DMS153 treated with DMSO at 0.1 percent for 48 hours (cell line): ENCODE results near the gene KRTAP6-2.

Experiments used
- DNase-seq: peaks from one replicate; lab custom pipeline; 2025; ENCODE audit not compliant: unreplicated experiment; lab: John Stamatoyannopoulos, UW

KRTAP6-2 gene

GRCh38 chr21:30598802-30599201 is at the start of gene KRTAP6-2:
KRTAP6-2 (minus strand) TSS chr21:30598902; CDS start chr21:30598874, 28 bp downstream.
- no peak for DNase-seq

- DNase-seq = no peak
These were observed 48.3 kb upstream of the KRTAP6-2 start for GRCh38 chr21:30646904-30647414.

- DNase-seq = no peak
These were observed 43.9 kb upstream of the KRTAP6-2 start, which contains the start of gene KRTAP20-3 for GRCh38 chr21:30642564-30642963. KRTAP20-3 (plus strand) TSS chr21:30642864.

- DNase-seq = no peak
These were observed 40.0 kb upstream of the KRTAP6-2 start for GRCh38 chr21:30638686-30639085.

- no peak for DNase-seq
These were observed 36.2 kb upstream of the KRTAP6-2 start, which contains the start of gene KRTAP20-2 for GRCh38 chr21:30634906-30635305. KRTAP20-2 (plus strand) TSS chr21:30635206; CDS start chr21:30635264, 58 bp downstream.

- DNase-seq = no peak
These were observed 30.5 kb upstream of the KRTAP6-2 start for GRCh38 chr21:30629200-30629599.

GRCh38 chr21:30628109-30628508 is 29.4 kb upstream of the KRTAP6-2 start:
- no peak for DNase-seq

GRCh38 chr21:30625449-30626165 is 26.9 kb upstream of the KRTAP6-2 start:
- no peak for DNase-seq

- no peak for DNase-seq
These were observed 24.7 kb upstream of the KRTAP6-2 start for GRCh38 chr21:30623362-30623761.

GRCh38 chr21:30620522-30620921 is 21.8 kb upstream of the KRTAP6-2 start, which contains the start of gene KRTAP20-4:
KRTAP20-4 (plus strand) TSS chr21:30620627.
- no peak for DNase-seq

- no peak for DNase-seq
These were observed 21.4 kb upstream of the KRTAP6-2 start for GRCh38 chr21:30620080-30620479.

GRCh38 chr21:30616125-30616524 is 17.4 kb upstream of the KRTAP6-2 start, which contains the start of gene KRTAP20-1:
KRTAP20-1 (plus strand) TSS chr21:30616425; CDS start chr21:30616455, 30 bp downstream.
- no peak for DNase-seq

- DNase-seq = no peak
These were observed 16.5 kb upstream of the KRTAP6-2 start for GRCh38 chr21:30615199-30615598.

- no peak for DNase-seq
These were observed 15.1 kb upstream of the KRTAP6-2 start, which contains the start of gene KRTAP6-1 for GRCh38 chr21:30613836-30614235. KRTAP6-1 (minus strand) TSS chr21:30613930; CDS start chr21:30613904, 26 bp downstream.

- DNase-seq = no peak
These were observed 13.4 kb upstream of the KRTAP6-2 start for GRCh38 chr21:30612132-30612531.

GRCh38 chr21:30605968-30606367 is 7.3 kb upstream of the KRTAP6-2 start:
- DNase-seq = no peak

GRCh38 chr21:30600787-30601186 is 2.1 kb upstream of the KRTAP6-2 start, which contains the start of gene KRTAP22-1:
KRTAP22-1 (plus strand) TSS chr21:30601087.
- DNase-seq = no peak

GRCh38 chr21:30592140-30592539 is 6.6 kb downstream of the KRTAP6-2 start, which contains the start of gene KRTAP6-3:
KRTAP6-3 (plus strand) TSS chr21:30592440; CDS start chr21:30592446, 6 bp downstream.
- DNase-seq = no peak

- DNase-seq = no peak
These were observed 8.4 kb downstream of the KRTAP6-2 start, which contains the start of gene KRTAP22-2 for GRCh38 chr21:30590297-30590696. KRTAP22-2 (minus strand) TSS chr21:30590397.

- no peak for DNase-seq
These were observed 15.8 kb downstream of the KRTAP6-2 start for GRCh38 chr21:30582870-30583269.

GRCh38 chr21:30580132-30580531 is 18.6 kb downstream of the KRTAP6-2 start:
- no peak for DNase-seq

GRCh38 chr21:30579346-30579745 is 19.4 kb downstream of the KRTAP6-2 start:
- no peak for DNase-seq
